Measurements from ENCODE around the gene RNF157. TPM values are rescaled to one million over a fixed set of nuclear protein-coding genes. Genes with fewer than 3 reads are reported as not detected.

RNF157 gene
- total RNA-seq, 2 donors from 2014 or later: 9.6 to 11.2 TPM

DNA sequence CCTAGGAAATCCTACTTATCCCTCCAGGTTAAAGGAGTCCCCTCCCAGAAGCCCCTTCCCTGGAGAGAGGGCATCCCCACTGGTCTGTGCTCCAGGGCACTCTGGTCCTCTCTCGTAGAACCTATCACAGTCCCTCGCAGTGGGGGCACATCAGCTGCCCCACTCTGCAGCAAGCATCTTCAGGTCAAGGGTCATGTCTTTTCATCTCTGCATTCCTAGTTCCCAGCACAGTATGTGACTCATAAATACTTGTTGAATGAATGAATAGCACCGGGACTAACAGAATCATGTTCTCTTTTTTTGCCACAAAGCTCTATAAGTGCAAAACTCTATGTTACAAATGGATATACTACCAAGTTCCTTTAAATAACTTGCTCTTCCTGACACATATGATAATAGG, 36.0 kb downstream of the RNF157 start:
- 75 to 81% methylated on average over 2 to 3 of the region's 3 CpGs for WGBS, 2 experiments (ENCODE audit: insufficient coverage in 1 of 2, insufficient read length in 1 of 2)
- Mint-ChIP-seq H3K4me3 (no peak overlapping the region), H3K27me3 (ENCODE audit: insufficient read depth) (no peaks in the 10 kb centered on the region), H3K36me3 (ENCODE audit: low read depth) (no peaks in the 10 kb centered on the region), H3K27ac (no peak overlapping the region), H3K4me1 (no peaks in the 10 kb centered on the region), H3K9me3 (no peaks in the 10 kb centered on the region)
- H3K27ac ChIP-seq (ENCODE audit: low read depth, low read length): no peak overlapping the region
- TF ChIP-seq, protein P1, sequence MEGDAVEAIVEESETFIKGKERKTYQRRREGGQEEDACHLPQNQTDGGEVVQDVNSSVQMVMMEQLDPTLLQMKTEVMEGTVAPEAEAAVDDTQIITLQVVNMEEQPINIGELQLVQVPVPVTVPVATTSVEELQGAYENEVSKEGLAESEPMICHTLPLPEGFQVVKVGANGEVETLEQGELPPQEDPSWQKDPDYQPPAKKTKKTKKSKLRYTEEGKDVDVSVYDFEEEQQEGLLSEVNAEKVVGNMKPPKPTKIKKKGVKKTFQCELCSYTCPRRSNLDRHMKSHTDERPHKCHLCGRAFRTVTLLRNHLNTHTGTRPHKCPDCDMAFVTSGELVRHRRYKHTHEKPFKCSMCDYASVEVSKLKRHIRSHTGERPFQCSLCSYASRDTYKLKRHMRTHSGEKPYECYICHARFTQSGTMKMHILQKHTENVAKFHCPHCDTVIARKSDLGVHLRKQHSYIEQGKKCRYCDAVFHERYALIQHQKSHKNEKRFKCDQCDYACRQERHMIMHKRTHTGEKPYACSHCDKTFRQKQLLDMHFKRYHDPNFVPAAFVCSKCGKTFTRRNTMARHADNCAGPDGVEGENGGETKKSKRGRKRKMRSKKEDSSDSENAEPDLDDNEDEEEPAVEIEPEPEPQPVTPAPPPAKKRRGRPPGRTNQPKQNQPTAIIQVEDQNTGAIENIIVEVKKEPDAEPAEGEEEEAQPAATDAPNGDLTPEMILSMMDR (conservative IDR thresholded peaks at IDR 0.05): no peak
- H3K9ac ChIP-seq (ENCODE audit: extremely low read depth, low read length, poor library complexity, severe bottlenecking): no peak overlapping the region
- DNase-seq: no peak
- no peaks in the 10 kb centered on the region for H3K27me3 ChIP-seq (ENCODE audit: control insufficient read depth, insufficient read depth, low read length, poor library complexity, severe bottlenecking)
- no peak overlapping the region for H3K4me3 ChIP-seq (ENCODE audit: low read length)
- H3K36me3 ChIP-seq (ENCODE audit: control insufficient read depth, insufficient read depth, low read length): no peaks in the 10 kb centered on the region
- H3K9me3 ChIP-seq (ENCODE audit: control insufficient read depth, low read length): no peaks in the 10 kb centered on the region
- no peaks in the 10 kb centered on the region for H3K4me1 ChIP-seq (ENCODE audit: control insufficient read depth, insufficient read depth, low read length)

DNA sequence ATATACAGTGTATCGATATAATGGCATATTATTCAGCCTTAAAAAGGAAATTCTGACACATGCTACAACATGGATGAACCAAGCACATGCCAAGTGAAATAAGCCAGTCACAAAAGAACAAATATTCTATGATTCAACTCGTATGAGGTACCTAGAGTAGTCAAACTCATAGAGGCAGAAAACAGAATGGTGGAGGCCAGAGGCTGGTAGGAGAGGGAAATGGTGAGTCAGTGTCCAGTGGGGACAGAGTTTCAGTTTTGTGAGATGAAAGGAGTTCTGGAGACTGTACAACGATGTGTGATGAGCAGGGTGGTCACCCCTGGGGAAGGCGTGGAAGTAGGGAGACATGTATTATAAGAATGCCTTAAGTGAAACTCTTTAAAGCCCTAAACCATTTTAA, 39.9 kb downstream of the RNF157 start:
- Histone ChIP-seq H3K36me3 (ENCODE audit: control insufficient read depth, insufficient read depth, low read length) (no peaks in the 10 kb centered on the region), H3K27me3 (ENCODE audit: control insufficient read depth, insufficient read depth, low read length, poor library complexity, severe bottlenecking) (no peaks in the 10 kb centered on the region), H3K9me3 (ENCODE audit: control insufficient read depth, low read length) (no peaks in the 10 kb centered on the region), H3K4me1 (ENCODE audit: control insufficient read depth, insufficient read depth, low read length) (no peaks in the 10 kb centered on the region), H3K4me3 (ENCODE audit: low read length) (no peak overlapping the region), H3K27ac (ENCODE audit: low read depth, low read length) (no peak overlapping the region), H3K9ac (ENCODE audit: extremely low read depth, low read length, poor library complexity, severe bottlenecking) (no peak overlapping the region)
- DNase-seq: no peak
- Mint-ChIP-seq H3K9me3 (no peaks in the 10 kb centered on the region), H3K4me1 (no peaks in the 10 kb centered on the region), H3K27ac (no peak overlapping the region), H3K4me3 (no peak overlapping the region), H3K36me3 (ENCODE audit: low read depth) (no peaks in the 10 kb centered on the region), H3K27me3 (ENCODE audit: insufficient read depth) (no peaks in the 10 kb centered on the region)
- WGBS, 2 experiments (ENCODE audit: insufficient coverage in 1 of 2, insufficient read length in 1 of 2): 93 to 98% methylated on average over 3 of the region's 4 CpGs
- TF ChIP-seq, protein P1 (conservative IDR thresholded peaks at IDR 0.05): no peak

DNA sequence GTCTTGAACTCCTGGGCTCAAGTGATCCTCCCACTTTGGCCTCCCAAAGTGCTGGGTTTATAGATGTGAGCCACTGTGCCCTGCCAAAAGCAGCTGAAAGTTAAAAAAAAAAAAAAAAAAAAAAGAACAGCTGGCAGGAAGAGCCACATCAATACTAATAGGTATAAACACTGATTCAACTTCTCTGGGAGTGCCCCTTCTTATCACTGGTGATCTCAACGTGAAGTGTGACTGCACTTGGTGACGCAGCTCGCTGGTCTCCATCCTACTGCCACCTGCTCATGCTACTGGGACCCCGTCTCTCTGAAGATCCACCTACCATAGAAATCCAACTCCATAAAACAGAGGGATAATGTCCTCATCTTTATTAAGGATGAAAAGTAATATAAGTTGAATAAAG, 40.8 kb downstream of the RNF157 start:
- no peaks in the 10 kb centered on the region for H3K9me3 Mint-ChIP-seq
- Histone ChIP-seq H3K36me3 (ENCODE audit: control insufficient read depth, insufficient read depth, low read length) (no peaks in the 10 kb centered on the region), H3K4me1 (ENCODE audit: control insufficient read depth, insufficient read depth, low read length) (no peaks in the 10 kb centered on the region), H3K4me3 (ENCODE audit: low read length) (no peak overlapping the region), H3K9me3 (ENCODE audit: control insufficient read depth, low read length) (no peaks in the 10 kb centered on the region), H3K27me3 (ENCODE audit: control insufficient read depth, insufficient read depth, low read length, poor library complexity, severe bottlenecking) (no peaks in the 10 kb centered on the region), H3K9ac (ENCODE audit: extremely low read depth, low read length, poor library complexity, severe bottlenecking) (no peak overlapping the region), H3K27ac (ENCODE audit: low read depth, low read length) (no peak overlapping the region)
- no peak overlapping the region for H3K27ac Mint-ChIP-seq
- no peaks in the 10 kb centered on the region for H3K36me3 Mint-ChIP-seq (ENCODE audit: low read depth)
- TF ChIP-seq, protein P1 (conservative IDR thresholded peaks at IDR 0.05): no peak
- WGBS, 2 experiments (ENCODE audit: insufficient coverage in 1 of 2, insufficient read length in 1 of 2): 95 to 100% methylated on average over 1 to 4 of the region's 4 CpGs
- DNase-seq: no peak
- no peak overlapping the region for H3K4me3 Mint-ChIP-seq
- no peaks in the 10 kb centered on the region for H3K4me1 Mint-ChIP-seq
- no peaks in the 10 kb centered on the region for H3K27me3 Mint-ChIP-seq (ENCODE audit: insufficient read depth)

All from endodermal cell (in vitro differentiated cells).